NB4 (cell line): Measurements from ENCODE around the gene RPS21.

ENCODE experiments used
- MAX ChIP-seq: IDR thresholded peaks from 2 replicates; pipeline ENCODE4 v1.6.1; 2011; ENCODE audit warnings: low read depth, low read length
- MYC ChIP-seq: IDR thresholded peaks from 2 replicates; pipeline ENCODE4 v1.6.1; 2011; ENCODE audit warnings: low read depth, low read length
- POLR2A ChIP-seq: IDR thresholded peaks from 2 replicates; pipeline ENCODE4 v1.6.1; 2011; ENCODE audit warnings: mild to moderate bottlenecking; ENCODE audit not compliant: insufficient read length; ENCODE audit errors: extremely low read depth
- TF ChIP-seq, protein P1 (sequence below): IDR thresholded peaks from one replicate; pipeline ENCODE4 v1.5.1; 2012; ENCODE audit warnings: low read depth, low read length

GRCh38 chr20:62376112-62377063 lies 10.5 kb upstream of the RPS21 start:
- no peak for TF ChIP-seq POLR2A
- TF ChIP-seq, protein P1, sequence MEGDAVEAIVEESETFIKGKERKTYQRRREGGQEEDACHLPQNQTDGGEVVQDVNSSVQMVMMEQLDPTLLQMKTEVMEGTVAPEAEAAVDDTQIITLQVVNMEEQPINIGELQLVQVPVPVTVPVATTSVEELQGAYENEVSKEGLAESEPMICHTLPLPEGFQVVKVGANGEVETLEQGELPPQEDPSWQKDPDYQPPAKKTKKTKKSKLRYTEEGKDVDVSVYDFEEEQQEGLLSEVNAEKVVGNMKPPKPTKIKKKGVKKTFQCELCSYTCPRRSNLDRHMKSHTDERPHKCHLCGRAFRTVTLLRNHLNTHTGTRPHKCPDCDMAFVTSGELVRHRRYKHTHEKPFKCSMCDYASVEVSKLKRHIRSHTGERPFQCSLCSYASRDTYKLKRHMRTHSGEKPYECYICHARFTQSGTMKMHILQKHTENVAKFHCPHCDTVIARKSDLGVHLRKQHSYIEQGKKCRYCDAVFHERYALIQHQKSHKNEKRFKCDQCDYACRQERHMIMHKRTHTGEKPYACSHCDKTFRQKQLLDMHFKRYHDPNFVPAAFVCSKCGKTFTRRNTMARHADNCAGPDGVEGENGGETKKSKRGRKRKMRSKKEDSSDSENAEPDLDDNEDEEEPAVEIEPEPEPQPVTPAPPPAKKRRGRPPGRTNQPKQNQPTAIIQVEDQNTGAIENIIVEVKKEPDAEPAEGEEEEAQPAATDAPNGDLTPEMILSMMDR = no peak
- no peak for TF ChIP-seq MYC
- no peak for TF ChIP-seq MAX
